Right cardiac atrium (tissue), 5 donors: ENCODE data around the gene HERC4. TPM values are rescaled to one million over a fixed set of nuclear protein-coding genes. Genes with fewer than 3 reads are reported as not detected.
A peak's percentile ranks its signal among the peaks of the same experiment; 100 is the strongest.
"Not testable (repeated sequence)": the region's sequence is repeated elsewhere in the genome, so short reads cannot be mapped to it uniquely, and the experiment has no call there.

Experiments
- ATAC-seq, 2 donors: fragments of 200-7000 bp; cut with Tn5 transposase; one replicate each; pipeline versions ENCODE4 v1.8.0 to v1.9.1; 2020; ENCODE audit warnings: moderate library complexity in 2 of 2, mild to moderate bottlenecking in 1 of 2
- DNase-seq, 3 donors: peaks; one replicate each; pipeline ENCODE4 v3.0.0-alpha.2; 2020
- H3K27ac ChIP-seq: one replicate; pipeline ENCODE4 v1.5.1; 2013; ENCODE audit warnings: mild to moderate bottlenecking, low read length, control low read depth, moderate library complexity
- H3K27me3 ChIP-seq: one replicate; pipeline ENCODE4 v1.6.1; 2013; ENCODE audit not compliant: control insufficient read depth, insufficient read depth
- H3K4me1 ChIP-seq: one replicate; pipeline ENCODE4 v1.6.1; 2013; ENCODE audit warnings: low read length; ENCODE audit not compliant: control insufficient read depth, insufficient read depth
- H3K4me3 ChIP-seq: one replicate; pipeline ENCODE4 v1.5.1; 2013; ENCODE audit warnings: low read length, control low read depth
- H3K9me3 ChIP-seq: one replicate; pipeline ENCODE4 v1.6.1; 2013; ENCODE audit warnings: low read length; ENCODE audit not compliant: control insufficient read depth
- WGBS: extraction: QIAGEN DNeasy Blood & Tissue Kit; methylation state at CpG from one replicate; pipeline ENCODE4 v1.1.7; 2013; 5-methylcytosine and 5-hydroxymethylcytosine counted together
- intact Hi-C, 4 donors: fragments of 100-400 bp; cut with DNase I; formaldehyde crosslinking; loops; one replicate each; pipeline versions ENCODE4 v1.11.0 to v1.14.0; 2022 to 2023
- polyA plus RNA-seq: library from polyadenylated mRNA; stranded (reverse); fragments of 200-250 nt; gene quantifications from one replicate; pipeline ENCODE4 v1.2.3, GENCODE V29; 2013
- total RNA-seq, 4 donors: library from RNA; stranded (reverse); fragmentation: NEBNext Ultra II Directional; extraction: Animal tissue kit (Norgen Biotek cat#: 25700); gene quantifications; one replicate each; pipeline ENCODE4 v1.2.1, GENCODE V29; 2021
- donor health status: healthy with polysubstance abuse.
- donor health status: DM: no; HTN: yes; CAD: no.
- donor health status: DM: no; HTN: no; CAD: no.
- donor health status: DM: no; HTN: yes; CAD: no; lungs with severe emphysema.
- donor health status: DM: yes; HTN: yes; CAD: no.

HERC4 gene
- total and polyA plus RNA-seq, 5 donors: 14.0 to 37.0 (median 33.8) TPM

DNA sequence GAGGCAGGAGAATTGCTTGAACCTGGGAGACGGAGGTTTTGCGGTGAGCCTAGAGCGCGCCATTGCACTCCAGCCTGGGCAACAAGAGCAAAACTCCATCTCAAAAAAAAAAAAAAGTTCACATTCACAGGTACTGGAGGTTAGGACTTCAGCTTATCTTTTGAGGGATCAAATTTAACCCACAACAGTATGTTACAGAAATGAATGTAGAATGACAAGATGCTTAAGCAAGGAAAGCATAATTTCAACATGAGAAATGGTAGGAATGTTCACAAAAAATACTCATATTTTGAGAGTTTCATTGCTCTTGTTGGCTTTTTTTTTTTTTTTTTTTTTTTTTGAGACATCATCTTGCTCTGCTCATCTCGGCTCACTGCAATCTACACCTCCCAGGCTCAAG, 1.9 kb upstream of the HERC4 start:
- no peaks in the 10 kb centered on the region for H3K9me3 ChIP-seq
- 97% methylated on average over 5 of the region's 5 CpGs for WGBS
- H3K4me1 ChIP-seq: peaks cover 3% of the 10 kb centered on the region
- ATAC-seq (no peak), DNase-seq (no peak)
- H3K4me3 ChIP-seq: no peak overlapping the region
- intact Hi-C loops: loop anchor here in 1 of 4 donors (5.0 kb wide), 1 partner anchor 80 kb away; no protein-coding TSS in a partner anchor
- no peak overlapping the region for H3K27ac ChIP-seq
- no peaks in the 10 kb centered on the region for H3K27me3 ChIP-seq

DNA sequence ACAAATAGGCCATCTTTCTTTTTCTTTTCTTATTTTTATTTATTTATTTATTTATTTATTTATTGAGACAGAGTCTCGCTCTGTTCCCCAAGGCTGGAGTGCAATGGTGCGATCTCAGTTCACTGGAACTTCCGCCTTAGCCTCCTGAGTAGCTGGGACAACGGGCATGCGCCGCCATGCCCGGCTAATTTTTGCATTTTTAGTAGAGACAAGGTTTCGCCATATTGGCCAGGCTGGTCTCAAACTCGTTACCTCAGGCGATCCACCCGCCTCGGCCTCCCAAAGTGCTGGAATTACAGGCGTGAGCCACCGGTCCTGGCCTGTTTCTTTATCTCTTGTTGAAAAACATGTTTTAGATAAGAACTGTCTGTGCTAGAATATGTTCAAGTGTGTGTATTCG, 998 bp upstream of the HERC4 start:
- H3K4me1 ChIP-seq, H3K27ac ChIP-seq, DNase-seq, H3K4me3 ChIP-seq, H3K9me3 ChIP-seq, ATAC-seq, H3K27me3 ChIP-seq: not testable (repeated sequence)
- intact Hi-C loops: loop anchor here in 1 of 4 donors (5.0 kb wide), 1 partner anchor 81 kb away; no protein-coding TSS in a partner anchor
- WGBS: 94% methylated on average over 15 of the region's 15 CpGs

DNA sequence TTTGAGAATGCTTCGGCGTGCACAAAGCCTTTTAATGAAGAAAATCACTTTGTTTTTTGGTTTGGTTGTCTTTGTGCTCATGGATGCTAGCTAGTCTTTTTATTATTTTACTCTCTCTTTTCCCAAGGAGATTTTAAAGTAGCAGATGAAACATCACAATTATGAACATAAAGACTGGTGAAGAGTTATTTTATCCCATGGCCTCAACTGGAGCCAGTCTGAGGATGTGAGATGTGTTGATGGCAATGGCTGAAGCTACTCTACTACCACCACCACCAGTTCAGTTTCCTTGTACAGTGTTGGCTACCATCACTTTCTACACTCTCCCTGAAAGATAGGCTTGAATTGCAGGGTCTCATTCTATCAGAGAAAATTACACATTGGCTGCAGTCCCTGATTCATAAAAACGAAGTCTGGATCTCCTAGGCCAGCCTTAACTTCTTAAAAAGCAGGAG, 494 bp upstream of the HERC4 start:
- intact Hi-C loops: loop anchor here in 1 of 4 donors (5.0 kb wide), 1 partner anchor 82 kb away; no protein-coding TSS in a partner anchor
- ATAC-seq (no peak), DNase-seq (no peak)
- Histone ChIP-seq H3K27me3 (no peaks in the 10 kb centered on the region), H3K4me3 (peak overlapping the region; percentile 37), H3K4me1 (peaks cover 3% of the 10 kb centered on the region), H3K9me3 (no peaks in the 10 kb centered on the region), H3K27ac (no peak overlapping the region)
- WGBS: 25% methylated on average over 3 of the region's 3 CpGs

DNA sequence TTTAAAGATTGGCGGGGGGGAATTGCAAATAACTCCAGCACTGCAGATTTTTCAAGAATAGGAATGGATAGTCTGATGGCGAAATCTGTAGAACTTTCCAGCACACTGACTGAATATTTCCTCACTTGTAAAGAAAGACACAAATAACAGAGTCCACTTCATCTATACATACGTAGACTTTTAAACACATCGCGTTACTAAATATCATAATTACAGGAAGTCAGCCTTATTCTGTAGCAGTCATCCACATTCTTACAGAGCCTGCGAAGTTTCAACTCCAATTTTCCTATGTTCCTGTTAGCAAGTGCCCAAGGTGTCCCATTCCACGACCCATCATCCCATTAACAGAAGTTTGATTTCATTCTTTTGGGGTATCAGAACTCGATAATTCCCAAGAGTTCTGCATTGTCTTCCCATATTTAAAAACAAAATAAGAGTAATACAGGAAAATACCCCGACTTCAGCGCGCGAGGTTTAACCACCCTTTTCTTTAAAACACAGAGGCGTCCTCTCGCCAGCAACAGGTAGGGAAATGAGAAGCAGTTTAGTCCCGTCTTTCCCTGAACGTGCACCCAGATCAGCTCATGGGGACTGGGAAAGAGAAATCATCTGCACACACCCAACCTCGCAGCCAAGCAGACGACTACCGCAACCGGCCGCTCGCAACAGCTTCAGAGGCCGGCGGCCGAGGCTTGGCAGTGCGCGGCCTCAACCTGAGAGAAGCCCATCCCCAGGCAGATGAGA, 880 bp downstream of the HERC4 start:
- no peaks in the 10 kb centered on the region for H3K27me3 ChIP-seq
- WGBS: 1% methylated on average over 27 of the region's 27 CpGs
- H3K9me3 ChIP-seq: no peaks in the 10 kb centered on the region
- ATAC-seq: no peak
- H3K4me3 ChIP-seq: peak overlapping the region; percentile 53
- peaks cover 3% of the 10 kb centered on the region for H3K4me1 ChIP-seq
- no peak for DNase-seq
- intact Hi-C loops: no loop called here
- H3K27ac ChIP-seq: peak overlapping the region; percentile 83

DNA sequence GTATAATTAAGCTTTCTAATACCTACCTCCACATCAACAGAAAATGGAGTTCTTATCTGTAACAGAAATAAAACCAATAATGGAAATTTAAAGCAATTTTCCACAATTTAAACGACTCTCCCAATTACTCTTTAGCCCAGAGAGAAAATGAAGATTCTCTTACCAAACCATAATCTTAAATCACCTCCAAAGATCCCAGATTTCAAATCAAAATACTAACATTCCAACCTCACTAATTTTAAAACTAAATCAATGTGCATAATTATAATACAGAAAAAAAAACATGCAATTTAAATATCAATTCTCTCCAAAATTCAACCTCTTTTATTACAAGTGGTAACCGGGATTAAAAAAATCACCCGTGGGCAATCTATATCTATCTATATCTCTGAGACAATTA, 1.5 kb downstream of the HERC4 start:
- Histone ChIP-seq H3K27ac (no peak overlapping the region), H3K4me3 (peak overlapping the region; percentile 53), H3K27me3 (no peaks in the 10 kb centered on the region), H3K4me1 (peaks cover 3% of the 10 kb centered on the region), H3K9me3 (no peaks in the 10 kb centered on the region)
- DNase-seq (no peak), ATAC-seq (no peak)
- intact Hi-C loops: no loop called here
- 7% methylated on average over 3 of the region's 3 CpGs for WGBS

- no peaks in the 10 kb centered on the region for H3K27me3 ChIP-seq
- ATAC-seq (no peak), DNase-seq (no peak)
- H3K4me3 ChIP-seq: no peak overlapping the region
- H3K27ac ChIP-seq: no peak overlapping the region
- intact Hi-C loops: no loop called here
- no peaks in the 10 kb centered on the region for H3K9me3 ChIP-seq
- no peaks in the 10 kb centered on the region for H3K4me1 ChIP-seq
- 83% methylated on average over 3 of the region's 3 CpGs for WGBS
These were observed 7.6 kb downstream of the HERC4 start for GRCh38 chr10:68067508-68067907.

DNA sequence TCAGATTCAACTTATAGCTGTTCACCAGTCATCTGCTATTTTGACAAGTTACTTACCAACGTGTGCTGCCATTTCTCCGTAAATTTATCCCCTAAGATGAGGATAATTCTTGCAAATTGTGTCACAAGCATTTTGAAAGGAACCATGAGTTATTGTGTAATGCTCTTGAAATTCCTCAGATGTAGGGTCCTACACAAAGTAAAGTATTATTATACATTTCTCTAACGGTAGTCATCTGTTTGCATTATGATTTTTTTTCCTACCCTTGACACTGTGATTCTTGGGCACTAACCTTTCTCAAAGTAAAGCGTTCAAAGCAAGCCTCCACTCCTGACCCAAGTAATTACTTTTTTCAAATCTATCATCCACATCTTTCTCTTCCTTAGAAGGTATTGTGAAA, 8.1 kb downstream of the HERC4 start:
- no peak overlapping the region for H3K4me3 ChIP-seq
- no peaks in the 10 kb centered on the region for H3K27me3 ChIP-seq
- ATAC-seq: no peak
- DNase-seq: no peak
- WGBS: 77% methylated on average over 4 of the region's 4 CpGs
- H3K27ac ChIP-seq: no peak overlapping the region
- H3K4me1 ChIP-seq: no peaks in the 10 kb centered on the region
- no peaks in the 10 kb centered on the region for H3K9me3 ChIP-seq
- intact Hi-C loops: no loop called here

GRCh38 chr10:68053553-68053952, 21.5 kb downstream of the HERC4 start:
- 96% methylated on average over 3 of the region's 3 CpGs for WGBS

DNA sequence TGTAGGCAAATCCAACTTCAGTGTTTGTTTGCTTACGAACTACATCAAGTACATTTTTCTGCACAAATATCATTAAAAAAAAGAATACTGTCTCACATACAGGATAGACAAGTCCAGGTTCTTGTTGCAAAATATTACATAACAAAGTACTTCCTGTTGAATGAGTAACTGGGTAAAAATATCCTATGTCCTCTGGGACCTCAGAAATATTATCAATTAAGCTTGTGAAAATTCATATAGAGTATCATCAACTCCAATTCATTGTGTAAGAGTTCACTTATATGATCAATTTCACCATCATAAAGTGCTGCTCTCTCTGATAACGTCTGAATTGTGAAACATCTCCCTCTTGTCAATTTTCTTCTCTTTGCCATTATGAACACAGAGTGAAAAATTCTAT, 22.6 kb downstream of the HERC4 start:
- no peak for ATAC-seq

More at GRCh38 chr10:68053553-68053952, 21.5 kb downstream of the HERC4 start:
- no peak for DNase-seq
- ATAC-seq: no peak
- H3K27me3 ChIP-seq: no peaks in the 10 kb centered on the region
- H3K9me3 ChIP-seq: no peaks in the 10 kb centered on the region
- H3K27ac ChIP-seq: no peak overlapping the region
- H3K4me1 ChIP-seq: no peaks in the 10 kb centered on the region
- intact Hi-C loops: no loop called here
- H3K4me3 ChIP-seq: no peak overlapping the region

DNA sequence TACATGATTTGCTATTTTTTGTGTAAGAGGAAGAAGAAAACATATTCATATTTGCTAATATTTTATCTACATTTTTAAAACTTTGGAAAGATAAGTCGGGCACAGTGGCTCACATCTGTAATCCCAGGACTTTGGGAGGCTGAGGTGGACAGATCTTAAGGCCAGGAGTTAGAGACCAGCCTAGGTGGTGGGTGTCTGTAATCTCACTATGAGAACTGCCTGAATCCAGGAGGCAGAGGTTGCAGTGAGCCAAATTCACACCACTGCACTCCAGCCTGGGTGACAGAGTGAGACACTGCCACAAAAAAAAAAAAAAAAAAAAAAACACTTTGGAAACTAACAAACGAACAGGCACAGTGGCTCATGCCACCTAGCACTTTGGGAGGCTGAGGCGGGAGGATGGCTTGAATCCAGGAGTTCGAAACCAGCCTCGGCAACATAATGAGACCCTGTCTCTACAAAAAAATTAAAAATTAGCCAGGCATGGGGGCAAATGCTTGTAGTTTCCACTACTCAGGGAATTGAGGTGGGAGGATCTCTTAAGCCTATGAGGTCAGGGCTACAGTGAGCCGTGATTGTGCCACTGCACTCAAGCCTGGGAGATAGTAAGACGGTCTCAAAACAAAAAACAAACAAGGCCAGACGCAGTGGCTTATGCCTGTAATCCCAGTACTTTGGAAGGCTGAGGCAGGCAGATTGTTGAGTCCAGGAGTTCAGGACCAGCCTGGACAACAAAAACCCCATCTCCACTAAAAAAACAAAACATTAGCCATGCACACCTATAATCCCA, 25.6 kb downstream of the HERC4 start:
- Histone ChIP-seq H3K27me3 (no peaks in the 10 kb centered on the region), H3K27ac (no peak overlapping the region), H3K4me1 (no peaks in the 10 kb centered on the region), H3K4me3 (no peak overlapping the region), H3K9me3 (no peaks in the 10 kb centered on the region)
- ATAC-seq (no peak), DNase-seq (no peak)
- WGBS: 64% methylated on average over 8 of the region's 8 CpGs
- intact Hi-C loops: no loop called here

More for the DNA sequence above, 22.6 kb downstream of the HERC4 start:
- Histone ChIP-seq H3K27me3 (no peaks in the 10 kb centered on the region), H3K4me3 (no peak overlapping the region), H3K4me1 (no peaks in the 10 kb centered on the region), H3K27ac (no peak overlapping the region), H3K9me3 (no peaks in the 10 kb centered on the region)
- WGBS: 73% methylated on average over 2 of the region's 2 CpGs
- DNase-seq: no peak
- intact Hi-C loops: no loop called here
